GM18507 (cell line): ENCODE data around the gene SYCE1L.
"Not testable (repeated sequence)": the region's sequence is repeated elsewhere in the genome, so short reads cannot be mapped to it uniquely, and the experiment has no call there.

Experiments
- DNase-seq: peaks from one replicate; pipeline ENCODE4 v3.0.0; 2011; ENCODE audit warnings: low read depth; ENCODE audit not compliant: insufficient read length; ENCODE audit errors: extremely low spot score
- FAIRE-seq: peaks from 2 replicates; lab custom pipeline; 2011; peaks lifted over from hg19 to GRCh38; lab: Jason Lieb, UNC

Gene SYCE1L

GRCh38 chr16:77234611-77235010 is 35.4 kb downstream of the SYCE1L start:
- no peak for FAIRE-seq
- DNase-seq, result no peak

GRCh38 chr16:77236063-77236511 is 36.9 kb downstream of the SYCE1L start:
- FAIRE-seq (peak; percentile 87), DNase-seq (peak; percentile 75)

GRCh38 chr16:77238593-77238992 is 39.4 kb downstream of the SYCE1L start:
- FAIRE-seq, result no peak
- DNase-seq, result no peak

GRCh38 chr16:77242471-77242870 is 43.3 kb downstream of the SYCE1L start:
- DNase-seq, FAIRE-seq: not testable (repeated sequence)

- DNase-seq, result no peak
These were observed 46.9 kb downstream of the SYCE1L start for GRCh38 chr16:77246150-77246549.

GRCh38 chr16:77250400-77250799 is 51.2 kb downstream of the SYCE1L start:
- FAIRE-seq, result no peak
- DNase-seq, result no peak

More at GRCh38 chr16:77246150-77246549, 46.9 kb downstream of the SYCE1L start:
- FAIRE-seq, result no peak
